NT2/D1 (cell line): ENCODE data around the gene EPHA6.

Source experiments
- SUZ12 ChIP-seq: IDR thresholded peaks from 2 replicates; pipeline ENCODE4 v1.6.1; 2011; ENCODE audit not compliant: insufficient read length, insufficient read depth; ENCODE audit errors: extremely low read depth
- YY1 ChIP-seq: IDR thresholded peaks from 2 replicates; pipeline ENCODE4 v1.6.1; 2011; ENCODE audit not compliant: insufficient read length, insufficient read depth

DNA sequence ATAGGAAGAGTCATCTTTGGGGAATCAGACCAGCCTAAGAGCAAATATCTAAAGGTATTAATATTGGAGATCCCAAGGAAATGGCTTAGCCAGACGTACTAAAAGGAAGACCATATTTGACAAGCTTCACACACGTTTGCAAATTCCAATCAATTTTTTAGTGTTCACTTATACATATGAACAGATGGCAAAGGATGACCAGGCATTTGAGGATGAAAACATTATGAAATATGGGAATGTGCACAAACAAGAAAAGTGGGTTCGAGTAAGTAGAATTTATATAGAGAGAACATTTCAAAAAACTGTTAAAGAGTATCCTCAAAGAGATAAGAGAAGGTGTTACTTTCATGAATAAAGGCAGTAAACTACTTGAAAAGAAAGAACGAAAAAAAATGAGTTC lies 981.6 kb downstream of the EPHA6 start:
- TF ChIP-seq YY1 (no peak), SUZ12 (no peak)
